Endodermal cell (in vitro differentiated cells): Measurements from ENCODE around the gene ALDOA. TPM values are rescaled to one million over a fixed set of nuclear protein-coding genes. Genes with fewer than 3 reads are reported as not detected.

Experiments
- DNase-seq: peaks from one replicate; pipeline ENCODE4 v3.0.0-alpha.2; 2017
- H3K27ac ChIP-seq: 2 replicates; pipeline ENCODE4 v1.5.1; 2013; ENCODE audit warnings: mild to moderate bottlenecking, low read depth, low read length, moderate library complexity
- H3K27me3 ChIP-seq: 2 replicates; pipeline ENCODE4 v1.6.1; 2013; ENCODE audit warnings: mild to moderate bottlenecking, low read length, moderate library complexity; ENCODE audit not compliant: insufficient read depth, control insufficient read depth, poor library complexity, severe bottlenecking
- H3K36me3 ChIP-seq: 2 replicates; pipeline ENCODE4 v1.7.0; 2013; ENCODE audit warnings: mild to moderate bottlenecking, low read length, moderate library complexity; ENCODE audit not compliant: control insufficient read depth, insufficient read depth
- H3K4me1 ChIP-seq: one replicate; pipeline ENCODE4 v1.7.0; 2013; ENCODE audit warnings: low read length; ENCODE audit not compliant: control insufficient read depth, insufficient read depth
- H3K4me3 ChIP-seq: 2 replicates; pipeline ENCODE4 v1.5.1; 2013; ENCODE audit warnings: mild to moderate bottlenecking, low read length, moderate library complexity
- H3K9ac ChIP-seq: 2 replicates; pipeline ENCODE4 v1.6.1; 2013; ENCODE audit warnings: mild to moderate bottlenecking, low read length, moderate library complexity; ENCODE audit not compliant: poor library complexity, severe bottlenecking; ENCODE audit errors: extremely low read depth
- H3K9me3 ChIP-seq: 2 replicates; pipeline ENCODE4 v1.6.1; 2013; ENCODE audit warnings: mild to moderate bottlenecking, low read length, moderate library complexity; ENCODE audit not compliant: control insufficient read depth
- H3K27ac Mint-ChIP-seq: 2 replicates; pipeline ENCODE4 v1.8.0; 2020; ENCODE audit warnings: mixed read lengths
- H3K27me3 Mint-ChIP-seq: 2 replicates; pipeline ENCODE4 v1.8.0; 2021; ENCODE audit warnings: mild to moderate bottlenecking, mixed read lengths; ENCODE audit not compliant: insufficient read depth
- H3K36me3 Mint-ChIP-seq: 2 replicates; pipeline ENCODE4 v1.8.0; 2020; ENCODE audit warnings: low read depth, mixed read lengths
- H3K4me1 Mint-ChIP-seq: 2 replicates; pipeline ENCODE4 v1.8.0; 2020; ENCODE audit warnings: mixed read lengths
- H3K4me3 Mint-ChIP-seq: 2 replicates; pipeline ENCODE4 v1.8.0; 2020; ENCODE audit warnings: mild to moderate bottlenecking, moderate library complexity, mixed read lengths
- H3K9me3 Mint-ChIP-seq: 2 replicates; pipeline ENCODE4 v1.8.0; 2020; ENCODE audit warnings: mild to moderate bottlenecking, mixed read lengths
- CTCF ChIP-seq: fragments of 200-600 bp; sonication (generic); conservative IDR thresholded peaks from 2 replicates; pipeline ENCODE4 v1.5.0; 2021; ENCODE audit warnings: antibody characterized with exemption, mild to moderate bottlenecking
- WGBS, 2 experiments: methylation state at CpG; one replicate each; pipeline versions ENCODE4 v1.1.5 to v1.1.7; 2013; ENCODE audit warnings: missing lambda C conversion rate in 2 of 2, mixed read lengths in 1 of 2; ENCODE audit not compliant: insufficient coverage in 1 of 2, insufficient read length in 1 of 2; 5-methylcytosine and 5-hydroxymethylcytosine counted together
- total RNA-seq, 2 donors: library from RNA; stranded (reverse); fragmentation: NEBNext Ultra II Directional in 1 of 2; extraction: Animal tissue kit (Norgen Biotek cat#: 25700) in 1 of 2; gene quantifications; 2 replicates in 1 of 2; 3 replicates in 1 of 2; pipeline ENCODE4 v1.2.1, GENCODE V29; 2021

Gene ALDOA
- total RNA-seq, 2 donors from 2014 or later, result 645 to 652 TPM

GRCh38 chr16:30112197-30113030, 46.9 kb downstream of the ALDOA start:
- H3K27ac ChIP-seq, result no peak overlapping the region
- Mint-ChIP-seq H3K27ac (peak overlapping the region; percentile 38), H3K27me3 (no peaks in the 10 kb centered on the region), H3K36me3 (peaks cover 33% of the 10 kb centered on the region), H3K9me3 (no peaks in the 10 kb centered on the region), H3K4me1 (no peaks in the 10 kb centered on the region), H3K4me3 (no peak overlapping the region)
- peak; percentile 82 for TF ChIP-seq CTCF
- H3K4me3 ChIP-seq, result no peak overlapping the region
- peak; percentile 94 for DNase-seq
- WGBS, 2 experiments, result 79 to 82% methylated on average over 12 to 28 of the region's 29 CpGs
- no peaks in the 10 kb centered on the region for H3K9me3 ChIP-seq
- no peak overlapping the region for H3K9ac ChIP-seq
- no peaks in the 10 kb centered on the region for H3K27me3 ChIP-seq
- H3K4me1 ChIP-seq, result no peaks in the 10 kb centered on the region
- no peaks in the 10 kb centered on the region for H3K36me3 ChIP-seq

- no peak within 1 kb of the TSS for H3K9ac ChIP-seq
- Mint-ChIP-seq H3K27ac (no peak within 1 kb of the TSS), H3K4me3 (no peak within 1 kb of the TSS), H3K27me3 (no peaks in the 10 kb centered on the region), H3K4me1 (no peaks in the 10 kb centered on the region), H3K36me3 (peaks cover 31% of the 10 kb centered on the region), H3K9me3 (no peaks in the 10 kb centered on the region)
- no peak within 1 kb of the TSS for H3K4me3 ChIP-seq
- WGBS, 2 experiments, result 89 to 92% methylated on average over 7 to 20 of the region's 20 CpGs
- no peak within 1 kb of the TSS for H3K27ac ChIP-seq
- no peak for TF ChIP-seq CTCF
- H3K9me3 ChIP-seq, result no peaks in the 10 kb centered on the region
- no peaks in the 10 kb centered on the region for H3K4me1 ChIP-seq
- no peaks in the 10 kb centered on the region for H3K27me3 ChIP-seq
- DNase-seq, result peak; percentile 72
- H3K36me3 ChIP-seq, result no peaks in the 10 kb centered on the region
Measured at GRCh38 chr16:30113031-30113710, 47.6 kb downstream of the ALDOA start, which contains the start of gene GDPD3. TSS of gene GDPD3 (minus strand) at chr16:30113537. CDS start at chr16:30113478, 59 bp downstream.

- no peak overlapping the region for H3K4me3 ChIP-seq
- H3K4me1 ChIP-seq, result no peaks in the 10 kb centered on the region
- no peaks in the 10 kb centered on the region for H3K27me3 ChIP-seq
- H3K27ac ChIP-seq, result no peak overlapping the region
- H3K9ac ChIP-seq, result no peak overlapping the region
- no peak for TF ChIP-seq CTCF
- Mint-ChIP-seq H3K27ac (no peak overlapping the region), H3K4me3 (no peak overlapping the region), H3K27me3 (no peaks in the 10 kb centered on the region), H3K9me3 (no peaks in the 10 kb centered on the region), H3K36me3 (peaks cover 30% of the 10 kb centered on the region), H3K4me1 (no peaks in the 10 kb centered on the region)
- 95% methylated on average over 4 to 20 of the region's 20 CpGs for WGBS, 2 experiments
- H3K9me3 ChIP-seq, result no peaks in the 10 kb centered on the region
- H3K36me3 ChIP-seq, result no peaks in the 10 kb centered on the region
- DNase-seq, result no peak
Measured at GRCh38 chr16:30113711-30114333, 48.3 kb downstream of the ALDOA start.
